T-helper 2 cell (primary cell): ENCODE results near the gene BFSP2.
A peak's percentile ranks its signal among the peaks of the same experiment; 100 is the strongest.
"Not testable (repeated sequence)": the region's sequence is repeated elsewhere in the genome, so short reads cannot be mapped to it uniquely, and the experiment has no call there.

ENCODE experiments used
- DNase-seq, 5 experiments: peaks; one replicate each; pipeline versions ENCODE4 v3.0.0 to v3.0.0-alpha.2; 2012 to 2022

The BFSP2 gene

GRCh38 chr3:133487920-133488540, 88.2 kb downstream of the BFSP2 start:
- DNase-seq: peak in 2 of 5 experiments; percentile 29 to 39

GRCh38 chr3:133488785-133489367, 89.0 kb downstream of the BFSP2 start:
- peak in 1 of 5 experiments; percentile 57 for DNase-seq

- no peak for DNase-seq
Measured at GRCh38 chr3:133489466-133490085, 89.7 kb downstream of the BFSP2 start.

GRCh38 chr3:133490468-133491351, 90.9 kb downstream of the BFSP2 start:
- DNase-seq: peak in 4 of 5 experiments; percentile 27 to 77 (median 43)

GRCh38 chr3:133491481-133492059, 91.7 kb downstream of the BFSP2 start:
- no peak for DNase-seq

- DNase-seq: peak in 1 of 5 experiments; percentile 72
Measured at GRCh38 chr3:133492159-133492741, 92.4 kb downstream of the BFSP2 start.

GRCh38 chr3:133494469-133494868, 94.6 kb downstream of the BFSP2 start:
- no peak for DNase-seq

- DNase-seq: not testable (repeated sequence)
Measured at GRCh38 chr3:133502542-133502941, 102.7 kb downstream of the BFSP2 start.

GRCh38 chr3:133503409-133503808, 103.6 kb downstream of the BFSP2 start:
- no peak for DNase-seq

GRCh38 chr3:133504736-133505135, 104.9 kb downstream of the BFSP2 start:
- DNase-seq: no peak

GRCh38 chr3:133505813-133506212, 106.0 kb downstream of the BFSP2 start:
- DNase-seq: no peak

GRCh38 chr3:133506215-133506901, 106.5 kb downstream of the BFSP2 start:
- DNase-seq: peak in 2 of 5 experiments; percentile 8 to 92

GRCh38 chr3:133509488-133509887, 109.6 kb downstream of the BFSP2 start:
- DNase-seq: no peak

GRCh38 chr3:133512416-133513089, 112.7 kb downstream of the BFSP2 start:
- DNase-seq: no peak

- no peak for DNase-seq
Measured at GRCh38 chr3:133514418-133514817, 114.6 kb downstream of the BFSP2 start.

- DNase-seq: peak in 1 of 5 experiments; percentile 41
Measured at GRCh38 chr3:133515127-133515526, 115.3 kb downstream of the BFSP2 start.

GRCh38 chr3:133520286-133520685, 120.4 kb downstream of the BFSP2 start:
- DNase-seq: no peak

- not testable (repeated sequence) for DNase-seq
Measured at GRCh38 chr3:133520938-133521337, 121.1 kb downstream of the BFSP2 start.

- DNase-seq: no peak
Measured at GRCh38 chr3:133521946-133522345, 122.1 kb downstream of the BFSP2 start.

GRCh38 chr3:133523758-133524157, 123.9 kb downstream of the BFSP2 start:
- not testable (repeated sequence) for DNase-seq
